Endometrial microvascular endothelial cells (primary cell): ENCODE results near the gene USP33. TPM values are rescaled to one million over a fixed set of nuclear protein-coding genes. Genes with fewer than 3 reads are reported as not detected.
"Not testable (repeated sequence)": the region's sequence is repeated elsewhere in the genome, so short reads cannot be mapped to it uniquely, and the experiment has no call there.

Experiments used
- in situ Hi-C: cut with HindIII; loops from 2 replicates; pipeline ENCODE4 v1.10.0; 2017; ENCODE audit warnings: low sequenced_read_pairs, low pct_unique_long_range_greater_than_20kb; ENCODE audit errors: inconsistent ontology term
- total RNA-seq: library from RNA; depleted of rRNA; stranded (reverse); fragments of >200 nt; gene quantifications from one replicate; pipeline ENCODE4 v1.2.3, GENCODE V29; 2015; ENCODE audit errors: inconsistent ontology term

Gene USP33
- 39.4 TPM for total RNA-seq

GRCh38 chr1:77759071-77760028 lies at the start of gene USP33:
Gene USP33 (minus strand): TSS chr1:77759852. CDS start chr1:77741697, 18,155 bp downstream.
- in situ Hi-C loops: no loop called here

- in situ Hi-C loops: no loop called here
These were observed 43.7 kb upstream of the USP33 start for GRCh38 chr1:77803371-77803770.

GRCh38 chr1:77802026-77802425 lies 42.4 kb upstream of the USP33 start:
- in situ Hi-C loops: no loop called here

GRCh38 chr1:77797991-77798390 lies 38.3 kb upstream of the USP33 start:
- in situ Hi-C loops: no loop called here

GRCh38 chr1:77796695-77797405 lies 37.2 kb upstream of the USP33 start:
- in situ Hi-C loops: no loop called here

GRCh38 chr1:77794550-77794949 lies 34.9 kb upstream of the USP33 start:
- in situ Hi-C loops: no loop called here

- in situ Hi-C loops: not testable (repeated sequence)
These were observed 26.6 kb upstream of the USP33 start for GRCh38 chr1:77786093-77786741.

GRCh38 chr1:77783141-77783540 lies 23.5 kb upstream of the USP33 start:
- in situ Hi-C loops: no loop called here

- in situ Hi-C loops: no loop called here
These were observed 22.0 kb upstream of the USP33 start for GRCh38 chr1:77781683-77782082.

GRCh38 chr1:77779529-77780281 lies 20.1 kb upstream of the USP33 start, which contains the start of gene MIGA1:
Gene MIGA1 (plus strand): TSS chr1:77779649. CDS start chr1:77783253, 3,604 bp downstream.
- in situ Hi-C loops: no loop called here

GRCh38 chr1:77776007-77776700 lies 16.5 kb upstream of the USP33 start:
- in situ Hi-C loops: no loop called here

- in situ Hi-C loops: no loop called here
These were observed 8.4 kb upstream of the USP33 start for GRCh38 chr1:77768006-77768405.

GRCh38 chr1:77762072-77762476 lies 2.4 kb upstream of the USP33 start:
- in situ Hi-C loops: no loop called here

GRCh38 chr1:77757603-77758002 lies 2.0 kb downstream of the USP33 start:
- in situ Hi-C loops: no loop called here

- in situ Hi-C loops: no loop called here
These were observed 2.5 kb downstream of the USP33 start for GRCh38 chr1:77757066-77757584.

GRCh38 chr1:77756052-77756754 lies 3.4 kb downstream of the USP33 start:
- in situ Hi-C loops: no loop called here

- in situ Hi-C loops: not testable (repeated sequence)
These were observed 10.2 kb downstream of the USP33 start for GRCh38 chr1:77749489-77749888.
